GM21529 (cell line): ENCODE measurements around the gene RAB17.
A peak's percentile ranks its signal among the peaks of the same experiment; 100 is the strongest.

Source experiments
- ATAC-seq: cut with Tn5 transposase; IDR thresholded peaks from one replicate; pipeline ENCODE4 v1.9.1; 2021; ENCODE audit not compliant: unreplicated experiment

The RAB17 gene

GRCh38 chr2:237581326-237581725, 9.2 kb downstream of the RAB17 start:
- no peak for ATAC-seq

GRCh38 chr2:237577956-237578870, 12.3 kb downstream of the RAB17 start:
- ATAC-seq, result no peak

- no peak for ATAC-seq
These were observed 13.1 kb downstream of the RAB17 start for GRCh38 chr2:237577458-237577857.

- ATAC-seq, result no peak
These were observed 13.6 kb downstream of the RAB17 start for GRCh38 chr2:237576974-237577373.

- no peak for ATAC-seq
These were observed 14.4 kb downstream of the RAB17 start for GRCh38 chr2:237575869-237576862.

- no peak for ATAC-seq
These were observed 15.4 kb downstream of the RAB17 start for GRCh38 chr2:237574894-237575868.

GRCh38 chr2:237574467-237574866, 16.1 kb downstream of the RAB17 start:
- ATAC-seq, result no peak

GRCh38 chr2:237573721-237574415, 16.7 kb downstream of the RAB17 start:
- ATAC-seq, result no peak

GRCh38 chr2:237572742-237573101, 17.8 kb downstream of the RAB17 start:
- no peak for ATAC-seq

GRCh38 chr2:237572021-237572741, 18.4 kb downstream of the RAB17 start:
- peak; percentile 92 for ATAC-seq

- no peak for ATAC-seq
These were observed 19.0 kb downstream of the RAB17 start for GRCh38 chr2:237571551-237571950.

- no peak for ATAC-seq
These were observed 19.7 kb downstream of the RAB17 start for GRCh38 chr2:237570776-237571335.

- ATAC-seq, result no peak
These were observed 20.6 kb downstream of the RAB17 start for GRCh38 chr2:237569896-237570295.

GRCh38 chr2:237569041-237569440, 21.5 kb downstream of the RAB17 start:
- ATAC-seq, result no peak

GRCh38 chr2:237568121-237568660, 22.3 kb downstream of the RAB17 start:
- ATAC-seq, result no peak

GRCh38 chr2:237567276-237568029, 23.1 kb downstream of the RAB17 start:
- ATAC-seq, result no peak

GRCh38 chr2:237566401-237567235, 23.9 kb downstream of the RAB17 start, which contains the start of gene PRLH:
TSS of gene PRLH (plus strand) at chr2:237566574. CDS start at chr2:237566574, 0 bp downstream.
- no peak for ATAC-seq
